Heart left ventricle (tissue), 16 donors: Measurements from ENCODE around the gene VWA8. TPM values are rescaled to one million over a fixed set of nuclear protein-coding genes. Genes with fewer than 3 reads are reported as not detected.

Experiments used
- ATAC-seq, 4 donors: fragments of 200-7000 bp; cut with Tn5 transposase; one replicate each; pipeline ENCODE4 v1.9.1; 2020 to 2022; ENCODE audit warnings: moderate library complexity in 4 of 4, mild to moderate bottlenecking in 3 of 4, moderate number of reproducible peaks in 1 of 4
- DNase-seq, 5 donors: peaks; one replicate each; pipeline ENCODE4 v3.0.0-alpha.2; 2020
- H3K27ac ChIP-seq, 12 donors: fragments of 200-600 bp; sonication (generic) in 4 of 12; one replicate each; pipeline versions ENCODE4 v1.5.0 to v1.8.0; 2016 to 2022; ENCODE audit warnings: mild to moderate bottlenecking in 2 of 12
- H3K27me3 ChIP-seq, 9 donors: fragments of 200-600 bp; sonication (generic) in 2 of 9; one replicate each; pipeline versions ENCODE4 v1.5.1 to v1.8.0; 2016 to 2022; ENCODE audit warnings: mild to moderate bottlenecking in 3 of 9
- H3K36me3 ChIP-seq, 9 donors: fragments of 200-600 bp; sonication (generic) in 2 of 9; one replicate each; pipeline versions ENCODE4 v1.5.0 to v1.8.0; 2018 to 2022; ENCODE audit warnings: mild to moderate bottlenecking in 2 of 9
- H3K4me1 ChIP-seq, 12 donors: fragments of 200-600 bp; sonication (generic) in 4 of 12; one replicate each; pipeline versions ENCODE4 v1.5.0 to v1.8.0; 2016 to 2022; ENCODE audit warnings: mild to moderate bottlenecking in 3 of 12
- H3K4me3 ChIP-seq, 12 donors: fragments of 200-600 bp; sonication (generic) in 4 of 12; one replicate each; pipeline versions ENCODE4 v1.5.0 to v1.8.0; 2017 to 2022; ENCODE audit warnings: mild to moderate bottlenecking in 9 of 12, moderate library complexity in 4 of 12
- H3K9me3 ChIP-seq, 12 donors: fragments of 200-600 bp; sonication (generic) in 4 of 12; one replicate each; pipeline versions ENCODE4 v1.5.0 to v1.8.0; 2016 to 2022; ENCODE audit warnings: mild to moderate bottlenecking in 1 of 12
- CTCF ChIP-seq, 12 donors: fragments of 200-600 bp; sonication (generic) in 4 of 12; IDR thresholded peaks; one replicate each; pipeline versions ENCODE4 v1.5.0 to v1.8.0; 2018 to 2022; ENCODE audit warnings: antibody characterized with exemption in 12 of 12, mild to moderate bottlenecking in 5 of 12
- POLR2A ChIP-seq, 2 donors: fragments of 450-650 bp; IDR thresholded peaks; one replicate each; pipeline ENCODE4 v1.6.1; 2017; ENCODE audit warnings: antibody characterized with exemption in 2 of 2, mild to moderate bottlenecking in 2 of 2, moderate library complexity in 2 of 2
- WGBS, 4 donors: extraction: QIAGEN DNeasy Blood & Tissue Kit in 2 of 4; methylation state at CpG; one replicate each; pipeline versions ENCODE4 v1.1.5 to v1.1.7; 2013 to 2018; 5-methylcytosine and 5-hydroxymethylcytosine counted together
- intact Hi-C, 10 donors: fragments of 100-400 bp; cut with DNase I; formaldehyde crosslinking; loops; one replicate each; pipeline versions ENCODE4 v1.11.1 to v1.14.2; 2022
- polyA plus RNA-seq, 2 donors: library from polyadenylated mRNA; stranded (reverse); fragments of 200-250 nt; gene quantifications; one replicate each; pipeline ENCODE4 v1.2.3, GENCODE V29; 2013
- total RNA-seq, 9 donors: library from RNA; depleted of rRNA in 2 of 9; stranded (reverse); fragments of >200 nt in 2 of 9; fragmentation: NEBNext Ultra II Directional in 3 of 9; extraction: Animal tissue kit (Norgen Biotek cat#: 25700) in 3 of 9; gene quantifications; one replicate each; pipeline versions ENCODE4 v1.1.0 to v1.2.4, GENCODE V29; 2016 to 2023
- donor health status: ischemic (EF 13 %, LVEDD 7.1; RV severe dilation, severe dysfunction).
- donor health status: healthy with polysubstance abuse.
- donor health status: DM: no; HTN: yes; CAD: no.
- donor health status: DM: no; HTN: no; CAD: no.
- donor health status: ischemic (EF 25% LVEDD 6.9; RV normal size, moderate dysfunction).
- donor health status: ischemic (EF 25% LVEDD 5.7; RV mildly dilated, moderate dysfunction).
- donor health status: healthy.
- donor health status: DM: yes; HTN: yes; CAD: no.
- donor health status: ischemic (EF 35%, LVEDD 5.7; RV mildly dilated, moderate dysfunction).
- donor health status: nonischemic (EF 11% LVEDD 7.7; RV severe dilation, severe dysfunction).
- donor health status: DM: yes; HTN: yes; CAD: no.
- donor health status: PGD.
- donor health status: ischemic (EF 29% LVEDD 5.4; RV normal size, mild dysfunction).
- donor health status: nonischemic (EF 23%, LVEDD 6.1; RV moderate dilation, normal function).

Gene VWA8
- total and polyA plus RNA-seq, 11 donors, result 12.1 to 64.1 (median 41.8) TPM

GRCh38 chr13:41981951-41982715 is 21.2 kb upstream of the VWA8 start:
- Histone ChIP-seq H3K27me3 (no peaks in the 10 kb centered on the region), H3K36me3 (no peaks in the 10 kb centered on the region), H3K27ac (no peak overlapping the region), H3K4me1 (peaks cover 0 to 6% (median 0%) of the 10 kb centered on the region in 12 donors), H3K4me3 (no peak overlapping the region), H3K9me3 (no peaks in the 10 kb centered on the region)
- DNase-seq (no peak), ATAC-seq (peak in 1 of 4 donors; percentile 59)
- 81 to 89% (median 89%) methylated on average over 4 of the region's 4 CpGs for WGBS, 4 donors
- intact Hi-C loops, result no loop called here
- TF ChIP-seq CTCF (IDR thresholded peaks at IDR 0.05), result no peak
- no peak for TF ChIP-seq POLR2A (IDR thresholded peaks at IDR 0.05)

- ATAC-seq, result peak in 1 of 4 donors; percentile 20
- no peak for DNase-seq
Observed at GRCh38 chr13:41978007-41978406, 17.1 kb upstream of the VWA8 start.

GRCh38 chr13:41976476-41976875 is 15.6 kb upstream of the VWA8 start:
- Histone ChIP-seq H3K9me3 (no peaks in the 10 kb centered on the region), H3K4me1 (peaks cover 0 to 6% (median 0%) of the 10 kb centered on the region in 12 donors), H3K36me3 (no peaks in the 10 kb centered on the region), H3K27ac (no peak overlapping the region), H3K27me3 (no peaks in the 10 kb centered on the region), H3K4me3 (no peak overlapping the region)
- DNase-seq (no peak), ATAC-seq (no peak)
- WGBS, 4 donors, result 59 to 74% (median 67%) methylated on average over 3 of the region's 3 CpGs
- intact Hi-C loops, result loop anchor here in 1 of 10 donors (5.0 kb wide), 1 partner anchor 66 kb away; no protein-coding TSS in a partner anchor
- TF ChIP-seq CTCF (IDR thresholded peaks at IDR 0.05) (no peak), POLR2A (IDR thresholded peaks at IDR 0.05) (no peak)

More at GRCh38 chr13:41978007-41978406, 17.1 kb upstream of the VWA8 start:
- TF ChIP-seq POLR2A (IDR thresholded peaks at IDR 0.05) (no peak), CTCF (IDR thresholded peaks at IDR 0.05) (no peak)
- H3K4me1 ChIP-seq, result peaks cover 0 to 6% (median 0%) of the 10 kb centered on the region in 12 donors
- no peaks in the 10 kb centered on the region for H3K9me3 ChIP-seq
- intact Hi-C loops, result loop anchor here in 1 of 10 donors (5.0 kb wide), 1 partner anchor 64 kb away; no protein-coding TSS in a partner anchor
- no peaks in the 10 kb centered on the region for H3K36me3 ChIP-seq
- H3K4me3 ChIP-seq, result no peak overlapping the region
- no peaks in the 10 kb centered on the region for H3K27me3 ChIP-seq
- H3K27ac ChIP-seq, result peak overlapping the region in 2 of 12 donors; percentile 43 to 60
- WGBS, 4 donors, result 33 to 67% (median 44%) methylated on average over 1 of the region's 1 CpG

DNA sequence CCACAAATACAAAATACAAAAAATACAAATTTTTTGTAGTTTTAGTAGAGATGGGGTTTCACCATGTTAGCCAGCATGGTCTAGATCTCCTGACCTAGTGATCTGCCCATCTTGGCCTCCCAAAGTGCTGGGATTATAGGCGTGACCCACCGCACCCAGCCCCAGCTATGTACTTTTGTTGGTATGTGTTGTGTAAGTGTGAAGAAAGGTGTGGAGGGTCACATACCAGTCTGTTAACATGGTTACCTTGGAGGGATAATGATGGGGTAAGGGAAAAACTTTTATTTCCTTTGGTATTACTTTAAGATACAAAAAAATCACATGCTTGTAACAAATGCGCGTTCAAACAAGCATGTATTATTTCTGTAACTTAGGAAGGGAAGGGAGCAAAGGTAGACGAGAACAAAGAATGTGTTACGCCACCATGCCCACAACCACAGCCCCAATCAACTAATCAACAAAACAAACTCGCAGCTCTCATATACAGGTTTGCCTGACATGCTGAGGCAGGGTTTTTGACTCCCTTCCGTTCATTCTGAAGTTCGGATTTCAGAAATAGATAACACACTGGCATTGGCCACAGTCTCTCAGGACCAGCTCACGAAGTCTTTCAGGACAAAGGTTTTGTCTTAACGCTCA is 13.5 kb upstream of the VWA8 start:
- H3K9me3 ChIP-seq, result no peaks in the 10 kb centered on the region
- intact Hi-C loops, result loop anchor here in 1 of 10 donors (5.0 kb wide), 1 partner anchor 63 kb away; no protein-coding TSS in a partner anchor
- TF ChIP-seq CTCF (IDR thresholded peaks at IDR 0.05) (no peak), POLR2A (IDR thresholded peaks at IDR 0.05) (no peak)
- no peaks in the 10 kb centered on the region for H3K27me3 ChIP-seq
- ATAC-seq (no peak), DNase-seq (no peak)
- no peaks in the 10 kb centered on the region for H3K36me3 ChIP-seq
- peaks cover 0 to 6% (median 0%) of the 10 kb centered on the region in 12 donors for H3K4me1 ChIP-seq
- WGBS, 4 donors, result 93 to 95% (median 94%) methylated on average over 11 of the region's 11 CpGs
- H3K27ac ChIP-seq, result no peak overlapping the region
- H3K4me3 ChIP-seq, result no peak overlapping the region
